ENCODE results near the gene COQ7.
A peak's percentile ranks its signal among the peaks of the same experiment; 100 is the strongest.

COQ7 gene

DNA sequence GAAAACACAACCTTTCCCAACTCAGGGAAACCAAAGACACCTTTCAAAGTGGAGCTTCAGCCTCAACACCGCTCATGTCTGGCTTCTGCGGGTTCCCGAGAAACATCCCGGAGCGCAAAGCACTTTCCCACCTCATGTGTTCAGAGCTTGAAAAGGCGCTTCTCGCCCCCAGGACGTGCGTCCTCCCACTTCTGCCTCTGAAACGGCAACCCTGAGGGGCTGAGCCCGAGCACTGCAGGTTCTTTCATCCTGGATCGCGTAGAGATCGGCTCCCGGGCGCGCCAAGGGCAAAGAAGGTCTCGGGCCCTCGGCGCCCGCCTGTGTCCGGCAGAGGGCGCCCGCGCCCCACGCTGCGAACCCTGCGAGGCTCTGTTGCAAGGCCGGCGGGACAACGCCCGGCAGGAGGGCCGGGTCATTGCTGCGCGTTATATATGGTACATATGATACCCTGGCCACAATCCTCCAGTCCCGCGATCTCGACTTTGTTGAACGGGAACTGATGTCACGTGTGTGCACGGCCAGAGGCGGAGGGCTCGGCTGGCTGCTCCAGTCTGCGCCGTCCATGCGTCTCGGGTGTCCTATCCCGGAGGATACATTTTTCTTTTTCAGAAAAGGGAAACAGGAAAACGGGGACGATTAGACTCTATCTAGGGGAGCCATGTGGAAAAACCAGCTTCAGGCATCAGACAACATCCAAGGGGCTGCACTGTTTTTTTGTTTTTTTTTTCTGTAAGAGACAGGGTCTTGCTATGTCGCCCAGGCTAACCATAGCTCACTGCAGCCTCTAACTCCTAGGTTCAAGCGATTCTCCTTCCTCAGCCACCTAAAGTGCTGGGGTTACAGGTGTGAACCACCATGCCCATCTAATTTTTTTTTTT lies 19.1 kb downstream of the COQ7 start:
- in situ Hi-C loops (cut with HindIII; ENCODE audit: low pct_ligation_motif_present, low sequenced_read_pairs) = no loop called here
- no peaks in the 10 kb centered on the region for H3K36me3 ChIP-seq (replicated peaks)
- peak overlapping the region; percentile 27 for H3K27ac ChIP-seq
- peak; percentile 95 for DNase-seq
- TF ChIP-seq CTCF (IDR thresholded peaks at IDR 0.05; ENCODE audit: low read depth, low read length, missing control alignments) = peak; percentile 82
- H3K4me3 ChIP-seq (ENCODE audit: low read depth, low read length) = peak overlapping the region; percentile 52
- no peaks in the 10 kb centered on the region for H3K27me3 ChIP-seq (replicated peaks)

- no peak for DNase-seq
- Histone ChIP-seq H3K36me3 (replicated peaks) (no peaks in the 10 kb centered on the region), H3K27ac (no peak overlapping the region), H3K27me3 (replicated peaks) (no peaks in the 10 kb centered on the region), H3K4me3 (ENCODE audit: low read depth, low read length) (no peak overlapping the region)
- in situ Hi-C loops (cut with HindIII; ENCODE audit: low pct_ligation_motif_present, low sequenced_read_pairs) = no loop called here
- no peak for TF ChIP-seq CTCF (IDR thresholded peaks at IDR 0.05; ENCODE audit: low read depth, low read length, missing control alignments)
These were observed 21.0 kb downstream of the COQ7 start for GRCh38 chr16:19088341-19088916.

- Histone ChIP-seq H3K27ac (no peak overlapping the region), H3K27me3 (replicated peaks) (no peaks in the 10 kb centered on the region), H3K36me3 (replicated peaks) (no peaks in the 10 kb centered on the region), H3K4me3 (ENCODE audit: low read depth, low read length) (no peak overlapping the region)
- no peak for DNase-seq
- in situ Hi-C loops (cut with HindIII; ENCODE audit: low pct_ligation_motif_present, low sequenced_read_pairs) = no loop called here
- TF ChIP-seq CTCF (IDR thresholded peaks at IDR 0.05; ENCODE audit: low read depth, low read length, missing control alignments) = no peak
These were observed 22.1 kb downstream of the COQ7 start for GRCh38 chr16:19089410-19089955.

- no peak for TF ChIP-seq CTCF (IDR thresholded peaks at IDR 0.05; ENCODE audit: low read depth, low read length, missing control alignments)
- in situ Hi-C loops (cut with HindIII; ENCODE audit: low pct_ligation_motif_present, low sequenced_read_pairs) = no loop called here
- DNase-seq = no peak
- Histone ChIP-seq H3K36me3 (replicated peaks) (no peaks in the 10 kb centered on the region), H3K4me3 (ENCODE audit: low read depth, low read length) (no peak overlapping the region), H3K27me3 (replicated peaks) (no peaks in the 10 kb centered on the region), H3K27ac (no peak overlapping the region)
These were observed 23.5 kb downstream of the COQ7 start for GRCh38 chr16:19090916-19091315.

- no peak for TF ChIP-seq CTCF (IDR thresholded peaks at IDR 0.05; ENCODE audit: low read depth, low read length, missing control alignments)
- Histone ChIP-seq H3K4me3 (ENCODE audit: low read depth, low read length) (no peak overlapping the region), H3K27me3 (replicated peaks) (no peaks in the 10 kb centered on the region), H3K27ac (peak overlapping the region; percentile 83), H3K36me3 (replicated peaks) (no peaks in the 10 kb centered on the region)
- no peak for DNase-seq
- in situ Hi-C loops (cut with HindIII; ENCODE audit: low pct_ligation_motif_present, low sequenced_read_pairs) = no loop called here
These were observed 25.4 kb downstream of the COQ7 start for GRCh38 chr16:19092653-19093410.
